ENCODE data around the gene GPR153. TPM values are rescaled to one million over a fixed set of nuclear protein-coding genes. Genes with fewer than 3 reads are reported as not detected.

Gene GPR153
- total and polyA plus RNA-seq, 2 of the 13 experiments (the other 11 are each of a cell fraction or from before 2014, with no cell fraction given), result 0.22 to 0.31 TPM

- TF ChIP-seq ZNF646 (CRISPR knock-in tag; IDR thresholded peaks at IDR 0.05) (no peak), SP5 (CRISPR knock-in tag; IDR thresholded peaks at IDR 0.05; ENCODE audit: borderline replicate concordance, low read depth) (no peak)
Observed at GRCh38 chr1:6280761-6281451, 20.0 kb upstream of the GPR153 start (continued).

DNA sequence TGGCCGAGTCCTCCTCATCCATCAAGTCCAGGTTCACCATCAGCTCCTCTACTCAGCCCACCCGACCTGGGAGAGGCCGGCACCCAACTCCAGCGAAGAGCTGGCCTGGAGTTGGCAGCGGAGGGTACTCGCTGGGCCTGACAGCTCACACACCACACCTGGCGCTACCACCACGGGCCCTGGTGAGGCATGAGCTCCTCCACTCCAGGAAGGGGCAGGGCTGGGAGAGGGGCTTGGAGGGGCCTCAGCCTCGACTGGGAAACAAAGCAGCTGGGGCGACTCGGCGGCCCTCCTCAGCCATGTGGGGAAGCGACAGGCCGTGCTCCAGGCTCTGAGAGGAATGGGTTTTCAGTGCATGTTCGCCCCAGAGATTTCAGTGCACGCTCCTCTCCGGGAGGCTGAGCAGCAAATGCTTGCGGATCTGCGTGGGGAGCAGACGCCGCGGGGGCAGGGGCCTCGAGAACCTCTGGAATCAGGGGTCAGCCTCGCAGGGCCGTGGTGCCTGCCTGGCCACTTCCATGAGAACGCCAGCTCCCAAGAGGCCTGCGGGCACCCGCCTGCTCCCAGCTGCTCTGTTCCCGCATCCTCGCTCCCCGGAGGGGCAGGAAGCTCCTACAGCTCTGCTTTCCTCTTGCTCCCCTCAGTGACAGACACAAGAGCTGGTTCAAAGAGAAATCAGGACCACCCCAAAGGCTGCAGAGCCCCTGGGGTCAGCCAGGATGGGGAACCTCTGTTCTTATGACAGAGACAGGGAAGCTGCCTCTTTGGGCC is 18.9 kb upstream of the GPR153 start:
- no TSS peak for BruUV-seq (replicated peaks)
- Histone ChIP-seq H3K27me3 (ENCODE audit: control insufficient read depth in 1 of 2, insufficient read depth in 2 of 2, low read length in 2 of 2) (no peaks in the 10 kb centered on the region), H3K36me3 (replicated peaks in 1 of 2; ENCODE audit: control insufficient read depth in 1 of 2, insufficient read depth in 2 of 2, low read length in 2 of 2) (peaks cover 0 to 1% of the 10 kb centered on the region in 2 experiments; a peak in 2 of 5 replicates), H2AFZ (ENCODE audit: low read length) (no peak overlapping the region), H3K27ac (ENCODE audit: extremely low read length, insufficient read depth, low read length) (no peak overlapping the region), H3K9me3 (ENCODE audit: low read length) (no peaks in the 10 kb centered on the region), H3K4me1 (ENCODE audit: insufficient read depth, low read length) (peaks cover 27% of the 10 kb centered on the region), H3K9ac (ENCODE audit: insufficient read depth, low read depth, low read length) (no peak overlapping the region), H3K4me2 (ENCODE audit: low read depth, low read length) (no peak overlapping the region), H3K4me3 (replicated peaks in 1 of 3; ENCODE audit: insufficient read depth in 1 of 3, low read depth in 2 of 3, low read length in 3 of 3) (no peak overlapping the region), H3K79me2 (ENCODE audit: insufficient read depth, low read length) (no peaks in the 10 kb centered on the region), H4K20me1 (ENCODE audit: insufficient read depth, low read length) (no peaks in the 10 kb centered on the region)
- POLR2A ChIA-PET, result no interaction called here
- no peak for TF ChIP-seq MTA1 (CRISPR knock-in tag; IDR thresholded peaks at IDR 0.05; ENCODE audit: borderline replicate concordance)
- TF ChIP-seq GABPB1 (CRISPR knock-in tag; IDR thresholded peaks at IDR 0.05), result no peak
- TF ChIP-seq STAG1 (CRISPR knock-in tag; IDR thresholded peaks at IDR 0.05), result no peak
- TF ChIP-seq GABPA (IDR thresholded peaks at IDR 0.05; ENCODE audit: low read depth, low read length), result no peak
- TF ChIP-seq GABPA (CRISPR knock-in tag; IDR thresholded peaks at IDR 0.05; ENCODE audit: low read depth), result no peak
- no peak for TF ChIP-seq IRF2 (CRISPR knock-in tag; IDR thresholded peaks at IDR 0.05)
- no peak for TF ChIP-seq ZNF124 (CRISPR knock-in tag; IDR thresholded peaks at IDR 0.05)
- no peak for TF ChIP-seq ZNF224 (CRISPR knock-in tag; IDR thresholded peaks at IDR 0.05)
- no peak for TF ChIP-seq ZNF841 (CRISPR knock-in tag; IDR thresholded peaks at IDR 0.05; ENCODE audit: borderline replicate concordance)
- no peak for TF ChIP-seq NR2F6 (IDR thresholded peaks at IDR 0.05)
- no peak for TF ChIP-seq NR2F6 (CRISPR knock-in tag; IDR thresholded peaks at IDR 0.05)
- in situ Hi-C loops (cut with HindIII; ENCODE audit: extremely low pct_ligation_motif_present, low pct_unique_long_range_greater_than_20kb) (loop anchor here (5.0 kb wide), 1 partner anchor 32 kb away; no protein-coding TSS in a partner anchor), intact Hi-C loops (cut with micrococcal nuclease; ENCODE audit: unreplicated experiment) (loop anchor here (2.0 kb wide), 1 partner anchor 33 kb away; no protein-coding TSS in a partner anchor)
- no peak for DNase-seq (ENCODE audit: low spot score)
- WGBS (ENCODE audit: low lambda C conversion rate), result 97% methylated on average over 23 of the region's 31 CpGs
- CTCF ChIA-PET (ENCODE audit: low intra/inter-chr PET ratio, low total read pairs), result interaction anchor here (1.6 kb wide), 1 partner anchor 33 kb away, joined by 16 read pairs; no protein-coding TSS in a partner anchor
- no peak for FAIRE-seq
- no peak for ATAC-seq

Data from HepG2 (cell line).